Measurements from ENCODE around the gene TDRD10. TPM values are rescaled to one million over a fixed set of nuclear protein-coding genes. Genes with fewer than 3 reads are reported as not detected.

The TDRD10 gene
- total and polyA plus RNA-seq, 2 donors (not counting 1 experiment from before 2014, with no cell fraction given) = 0.06 TPM; not detected in 1

GRCh38 chr1:154499446-154499845 is 2.6 kb upstream of the TDRD10 start:
- H3K9ac ChIP-seq (ENCODE audit: low read length) = no peak overlapping the region
- no peak for DNase-seq
- Mint-ChIP-seq H3K9me3 (ENCODE audit: insufficient read depth) (no peaks in the 10 kb centered on the region), H3K27me3 (peaks cover 28% of the 10 kb centered on the region), H3K27ac (no peak overlapping the region), H3K4me1 (peaks cover 37% of the 10 kb centered on the region), H3K4me3 (no peak overlapping the region)
- H3K4me2 ChIP-seq (replicated peaks; ENCODE audit: low read depth, low read length, poor library complexity, severe bottlenecking) = no peak overlapping the region
- WGBS (ENCODE audit: insufficient coverage) = no CpG with 5 or more reads among the region's 1 CpG
- TF ChIP-seq CTCF (IDR thresholded peaks at IDR 0.05) (no peak), EZH2 (IDR thresholded peaks at IDR 0.05; ENCODE audit: borderline replicate concordance, insufficient read depth, low read depth, low read length, poor library complexity, severe bottlenecking) (no peak)
- no peaks in the 10 kb centered on the region for H3K79me2 ChIP-seq (ENCODE audit: control insufficient read depth, insufficient read depth, low read length)
- H4K20me1 ChIP-seq (ENCODE audit: control insufficient read depth, insufficient read depth, low read length, poor library complexity, severe bottlenecking) = no peaks in the 10 kb centered on the region
- no peak overlapping the region for H2AFZ ChIP-seq (ENCODE audit: insufficient read depth, low read depth, low read length, poor library complexity, severe bottlenecking)
- H3K9me3 ChIP-seq (ENCODE audit: control extremely low read depth in 1 of 3, control insufficient read depth in 2 of 3, insufficient read depth in 1 of 3, low read length in 2 of 3) = peaks cover 0 to 10% (median 0%) of the 10 kb centered on the region in 3 donors
- CTCF ChIA-PET = interaction anchor here (0.9 to 1.4 kb wide), 2 partner anchors 13 to 20 kb away, joined by 3 read pairs; no protein-coding TSS in a partner anchor
- intact Hi-C loops (cut with micrococcal nuclease) = no loop called here
- H3K4me1 ChIP-seq (ENCODE audit: control insufficient read depth in 2 of 2, insufficient read depth in 2 of 2, low read length in 2 of 2) = peaks cover 36 to 42% of the 10 kb centered on the region in 2 donors
- ATAC-seq (ENCODE audit: low read depth) = no peak
- H3K27me3 ChIP-seq (replicated peaks in 1 of 4; ENCODE audit: control extremely low read depth in 1 of 4, control insufficient read depth in 3 of 4, insufficient read depth in 4 of 4, low read length in 3 of 4) = peaks cover 0 to 46% (median 29%) of the 10 kb centered on the region in 4 experiments
- H3K4me3 ChIP-seq (ENCODE audit: control extremely low read depth in 1 of 5, extremely low read depth in 1 of 5, insufficient read depth in 1 of 5, low read depth in 2 of 5, low read length in 4 of 5) = no peak overlapping the region
- H3K36me3 ChIP-seq (replicated peaks in 1 of 2; ENCODE audit: control extremely low read depth in 1 of 2, control insufficient read depth in 1 of 2, extremely low read depth in 1 of 2, insufficient read depth in 2 of 2, low read length in 1 of 2) = no peaks in the 10 kb centered on the region
- H3K27ac ChIP-seq (ENCODE audit: low read length in 2 of 2) = no peak overlapping the region
- POLR2A ChIA-PET = no interaction called here

GRCh38 chr1:154500533-154500932 is 1.5 kb upstream of the TDRD10 start:
- H3K4me3 Mint-ChIP-seq = peak overlapping the region; percentile 75
- POLR2A ChIA-PET = no interaction called here
- peaks cover 31% of the 10 kb centered on the region for H3K27me3 Mint-ChIP-seq

More at GRCh38 chr1:154500533-154500932, 1.5 kb upstream of the TDRD10 start:
- H3K9me3 Mint-ChIP-seq (ENCODE audit: insufficient read depth) = no peaks in the 10 kb centered on the region
- Histone ChIP-seq H3K9ac (ENCODE audit: low read length) (no peak overlapping the region), H3K4me1 (ENCODE audit: control insufficient read depth in 2 of 2, insufficient read depth in 2 of 2, low read length in 2 of 2) (peaks cover 33 to 38% of the 10 kb centered on the region in 2 donors), H3K36me3 (replicated peaks in 1 of 2; ENCODE audit: control extremely low read depth in 1 of 2, control insufficient read depth in 1 of 2, extremely low read depth in 1 of 2, insufficient read depth in 2 of 2, low read length in 1 of 2) (no peaks in the 10 kb centered on the region), H3K27me3 (replicated peaks in 1 of 4; ENCODE audit: control extremely low read depth in 1 of 4, control insufficient read depth in 3 of 4, insufficient read depth in 4 of 4, low read length in 3 of 4) (peaks cover 0 to 46% (median 29%) of the 10 kb centered on the region in 4 experiments), H3K4me2 (replicated peaks; ENCODE audit: low read depth, low read length, poor library complexity, severe bottlenecking) (no peak overlapping the region), H2AFZ (ENCODE audit: insufficient read depth, low read depth, low read length, poor library complexity, severe bottlenecking) (no peak overlapping the region), H3K9me3 (ENCODE audit: control extremely low read depth in 1 of 3, control insufficient read depth in 2 of 3, insufficient read depth in 1 of 3, low read length in 2 of 3) (peaks cover 0 to 10% (median 0%) of the 10 kb centered on the region in 3 donors), H4K20me1 (ENCODE audit: control insufficient read depth, insufficient read depth, low read length, poor library complexity, severe bottlenecking) (no peaks in the 10 kb centered on the region), H3K79me2 (ENCODE audit: control insufficient read depth, insufficient read depth, low read length) (no peaks in the 10 kb centered on the region), H3K27ac (ENCODE audit: low read length in 2 of 2) (no peak overlapping the region), H3K4me3 (ENCODE audit: control extremely low read depth in 1 of 5, extremely low read depth in 1 of 5, insufficient read depth in 1 of 5, low read depth in 2 of 5, low read length in 4 of 5) (no peak overlapping the region)
- DNase-seq = no peak
- 92% methylated on average over 7 of the region's 8 CpGs for WGBS (ENCODE audit: insufficient coverage)
- intact Hi-C loops (cut with micrococcal nuclease) = no loop called here
- peaks cover 36% of the 10 kb centered on the region for H3K4me1 Mint-ChIP-seq
- no peak for ATAC-seq (ENCODE audit: low read depth)
- peak overlapping the region; percentile 53 for H3K27ac Mint-ChIP-seq
- TF ChIP-seq CTCF (IDR thresholded peaks at IDR 0.05) = no peak
- no peak for TF ChIP-seq EZH2 (IDR thresholded peaks at IDR 0.05; ENCODE audit: borderline replicate concordance, insufficient read depth, low read depth, low read length, poor library complexity, severe bottlenecking)
- CTCF ChIA-PET = interaction anchor here (0.9 to 1.7 kb wide), 3 partner anchors 20 to 46 kb away, joined by 3 to 8 read pairs (median 3); no protein-coding TSS in a partner anchor

All from B cell (primary cell).